ENCODE results near the gene ANAPC10. TPM values are rescaled to one million over a fixed set of nuclear protein-coding genes. Genes with fewer than 3 reads are reported as not detected.

Gene ANAPC10
- total RNA-seq, 1 donor from 2014 or later, result 21.0 TPM

DNA sequence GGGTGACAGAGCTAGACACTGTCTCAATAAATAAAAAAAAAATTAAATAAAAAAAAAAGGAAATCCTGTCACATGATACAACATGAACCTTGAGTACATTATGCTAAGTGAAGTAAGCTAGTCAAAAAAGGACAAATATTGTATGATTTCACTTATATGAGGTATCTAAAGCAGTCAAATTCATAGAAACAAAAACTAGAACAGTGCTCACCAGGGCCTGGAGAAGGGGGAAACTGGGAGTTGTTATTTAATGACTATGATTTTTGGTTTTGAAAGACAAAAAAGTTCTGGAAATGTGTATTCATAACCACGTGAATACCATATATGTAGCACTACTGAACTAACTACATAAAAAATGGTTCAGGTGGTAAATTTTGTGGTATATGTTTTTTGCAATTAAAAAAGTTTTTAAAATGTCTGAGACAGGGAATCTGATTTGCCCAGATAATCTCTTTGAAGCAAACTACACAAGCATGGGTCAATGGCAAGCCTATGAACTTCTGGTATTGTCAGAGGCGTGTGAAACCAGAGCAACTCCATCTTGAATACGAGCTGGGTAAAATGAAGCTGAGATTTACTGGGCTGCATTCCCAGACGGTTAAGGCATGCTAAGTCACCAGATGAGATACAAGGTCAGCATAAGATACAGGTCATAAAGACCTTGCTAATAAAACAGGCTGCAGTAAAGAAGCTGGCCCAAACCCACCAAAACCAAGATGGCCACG lies 42.3 kb downstream of the ANAPC10 start:
- H3K36me3 Mint-ChIP-seq, result peaks cover 16% of the 10 kb centered on the region
- no peak for DNase-seq (ENCODE audit: extremely low spot score, unreplicated experiment)
- no peaks in the 10 kb centered on the region for H3K27me3 Mint-ChIP-seq
- no peak overlapping the region for H3K27ac Mint-ChIP-seq
- H3K9me3 Mint-ChIP-seq, result no peaks in the 10 kb centered on the region
- H3K4me1 Mint-ChIP-seq (ENCODE audit: unreplicated experiment), result no peaks in the 10 kb centered on the region
- no peak overlapping the region for H3K4me3 Mint-ChIP-seq
- TF ChIP-seq, protein P1, sequence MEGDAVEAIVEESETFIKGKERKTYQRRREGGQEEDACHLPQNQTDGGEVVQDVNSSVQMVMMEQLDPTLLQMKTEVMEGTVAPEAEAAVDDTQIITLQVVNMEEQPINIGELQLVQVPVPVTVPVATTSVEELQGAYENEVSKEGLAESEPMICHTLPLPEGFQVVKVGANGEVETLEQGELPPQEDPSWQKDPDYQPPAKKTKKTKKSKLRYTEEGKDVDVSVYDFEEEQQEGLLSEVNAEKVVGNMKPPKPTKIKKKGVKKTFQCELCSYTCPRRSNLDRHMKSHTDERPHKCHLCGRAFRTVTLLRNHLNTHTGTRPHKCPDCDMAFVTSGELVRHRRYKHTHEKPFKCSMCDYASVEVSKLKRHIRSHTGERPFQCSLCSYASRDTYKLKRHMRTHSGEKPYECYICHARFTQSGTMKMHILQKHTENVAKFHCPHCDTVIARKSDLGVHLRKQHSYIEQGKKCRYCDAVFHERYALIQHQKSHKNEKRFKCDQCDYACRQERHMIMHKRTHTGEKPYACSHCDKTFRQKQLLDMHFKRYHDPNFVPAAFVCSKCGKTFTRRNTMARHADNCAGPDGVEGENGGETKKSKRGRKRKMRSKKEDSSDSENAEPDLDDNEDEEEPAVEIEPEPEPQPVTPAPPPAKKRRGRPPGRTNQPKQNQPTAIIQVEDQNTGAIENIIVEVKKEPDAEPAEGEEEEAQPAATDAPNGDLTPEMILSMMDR (conservative IDR thresholded peaks at IDR 0.05), result no peak

DNA sequence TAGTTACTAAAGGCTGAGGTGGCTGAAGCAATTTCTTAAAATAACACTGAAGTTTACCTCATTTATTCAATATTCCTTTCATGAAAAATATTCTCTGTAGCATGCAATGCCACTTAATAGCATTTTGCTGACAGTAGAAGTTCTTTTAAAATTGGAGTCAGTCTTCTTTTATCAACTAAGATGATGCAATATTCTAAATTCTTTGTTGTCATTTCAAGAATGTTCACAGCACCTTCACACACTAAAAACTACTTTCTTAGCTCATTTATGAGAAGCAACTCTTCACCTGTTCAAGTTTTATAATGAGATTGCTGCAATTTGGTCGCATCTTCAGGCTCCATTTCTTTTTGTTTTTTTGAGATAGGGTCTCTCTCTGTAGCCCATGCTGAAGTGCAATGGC lies 48.8 kb downstream of the ANAPC10 start:
- Mint-ChIP-seq H3K27ac (no peak overlapping the region), H3K4me1 (ENCODE audit: unreplicated experiment) (peaks cover 15% of the 10 kb centered on the region), H3K9me3 (no peaks in the 10 kb centered on the region), H3K27me3 (no peaks in the 10 kb centered on the region), H3K36me3 (peaks cover 13% of the 10 kb centered on the region), H3K4me3 (no peak overlapping the region)
- TF ChIP-seq, protein P1 (conservative IDR thresholded peaks at IDR 0.05), result no peak
- no peak for DNase-seq (ENCODE audit: extremely low spot score, unreplicated experiment)

DNA sequence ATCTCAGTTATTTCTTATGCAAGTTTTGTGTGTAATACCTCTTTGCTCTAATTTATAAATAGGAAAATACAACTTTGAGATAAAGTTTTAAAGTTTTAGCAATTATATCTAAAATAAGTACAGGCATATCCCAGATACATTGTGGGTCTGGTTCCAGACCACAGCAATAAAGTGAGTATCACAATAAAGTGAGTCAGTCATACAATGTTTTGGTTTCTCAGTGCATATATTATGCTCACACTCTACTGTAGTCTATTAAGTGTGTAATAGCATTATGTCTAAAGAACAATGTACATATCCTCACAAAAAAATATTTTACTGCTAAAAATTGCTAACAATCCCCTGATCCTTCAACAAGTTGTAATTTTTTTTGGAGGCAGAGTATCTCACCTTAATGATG lies 49.2 kb downstream of the ANAPC10 start:
- no peak overlapping the region for H3K27ac Mint-ChIP-seq
- no peaks in the 10 kb centered on the region for H3K27me3 Mint-ChIP-seq
- H3K4me1 Mint-ChIP-seq (ENCODE audit: unreplicated experiment), result peaks cover 15% of the 10 kb centered on the region
- H3K4me3 Mint-ChIP-seq, result no peak overlapping the region
- no peaks in the 10 kb centered on the region for H3K9me3 Mint-ChIP-seq
- peaks cover 13% of the 10 kb centered on the region for H3K36me3 Mint-ChIP-seq
- TF ChIP-seq, protein P1 (conservative IDR thresholded peaks at IDR 0.05), result no peak
- DNase-seq (ENCODE audit: extremely low spot score, unreplicated experiment), result no peak

DNA sequence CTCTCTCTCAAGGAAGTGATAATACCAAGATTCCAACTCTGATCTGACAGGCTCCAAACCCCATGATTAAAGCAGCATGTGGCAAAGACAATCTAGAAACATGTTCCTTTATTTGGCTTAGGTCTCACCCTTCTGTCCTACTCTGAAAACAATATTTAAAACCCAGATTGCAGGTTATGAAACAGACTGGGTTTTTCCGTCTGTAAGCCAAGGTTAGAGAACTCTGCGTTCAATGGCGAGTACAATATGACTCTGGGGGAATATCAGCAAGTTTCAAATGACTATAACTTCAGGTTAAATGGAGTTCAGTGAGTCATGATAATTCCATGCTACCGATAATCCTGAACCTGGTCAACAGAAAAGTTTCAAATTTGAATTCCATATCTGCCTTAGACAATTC lies 50.8 kb downstream of the ANAPC10 start:
- DNase-seq (ENCODE audit: extremely low spot score, unreplicated experiment), result no peak
- Mint-ChIP-seq H3K27ac (no peak overlapping the region), H3K4me1 (ENCODE audit: unreplicated experiment) (peaks cover 15% of the 10 kb centered on the region), H3K9me3 (no peaks in the 10 kb centered on the region), H3K27me3 (no peaks in the 10 kb centered on the region), H3K4me3 (no peak overlapping the region), H3K36me3 (peaks cover 13% of the 10 kb centered on the region)
- TF ChIP-seq, protein P1 (conservative IDR thresholded peaks at IDR 0.05), result no peak

DNA sequence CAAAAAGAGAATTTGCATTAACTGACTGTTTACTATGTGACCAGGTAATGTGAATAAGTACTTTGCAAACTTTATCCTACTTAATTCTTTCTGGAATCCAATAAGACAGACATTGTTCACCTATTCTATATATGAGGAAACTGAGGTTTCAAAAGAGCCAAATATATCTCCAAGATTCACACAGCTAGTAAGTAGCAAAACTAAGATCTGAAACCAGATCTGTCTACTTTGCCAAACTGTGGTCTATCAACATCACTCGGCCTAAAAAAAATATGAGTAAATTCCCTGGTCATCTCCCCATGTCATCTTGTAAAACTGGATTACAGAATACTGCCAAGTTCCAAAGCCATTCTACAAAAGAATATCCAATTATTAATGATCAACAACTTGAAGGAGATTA lies 52.8 kb downstream of the ANAPC10 start:
- TF ChIP-seq, protein P1 (conservative IDR thresholded peaks at IDR 0.05), result no peak
- no peaks in the 10 kb centered on the region for H3K9me3 Mint-ChIP-seq
- DNase-seq (ENCODE audit: extremely low spot score, unreplicated experiment), result no peak
- no peak overlapping the region for H3K27ac Mint-ChIP-seq
- no peak overlapping the region for H3K4me3 Mint-ChIP-seq
- H3K36me3 Mint-ChIP-seq, result peaks cover 4% of the 10 kb centered on the region
- H3K4me1 Mint-ChIP-seq (ENCODE audit: unreplicated experiment), result peaks cover 15% of the 10 kb centered on the region
- no peaks in the 10 kb centered on the region for H3K27me3 Mint-ChIP-seq
